Right cardiac atrium (tissue), 5 donors: Measurements from ENCODE around the gene HOMER2. TPM values are rescaled to one million over a fixed set of nuclear protein-coding genes. Genes with fewer than 3 reads are reported as not detected.

ENCODE experiments used
- ATAC-seq, 2 donors: fragments of 200-7000 bp; cut with Tn5 transposase; one replicate each; pipeline versions ENCODE4 v1.8.0 to v1.9.1; 2020; ENCODE audit warnings: moderate library complexity in 2 of 2, mild to moderate bottlenecking in 1 of 2
- DNase-seq, 3 donors: peaks; one replicate each; pipeline ENCODE4 v3.0.0-alpha.2; 2020
- H3K27ac ChIP-seq: one replicate; pipeline ENCODE4 v1.5.1; 2013; ENCODE audit warnings: mild to moderate bottlenecking, low read length, control low read depth, moderate library complexity
- H3K27me3 ChIP-seq: one replicate; pipeline ENCODE4 v1.6.1; 2013; ENCODE audit not compliant: control insufficient read depth, insufficient read depth
- H3K4me1 ChIP-seq: one replicate; pipeline ENCODE4 v1.6.1; 2013; ENCODE audit warnings: low read length; ENCODE audit not compliant: control insufficient read depth, insufficient read depth
- H3K4me3 ChIP-seq: one replicate; pipeline ENCODE4 v1.5.1; 2013; ENCODE audit warnings: low read length, control low read depth
- H3K9me3 ChIP-seq: one replicate; pipeline ENCODE4 v1.6.1; 2013; ENCODE audit warnings: low read length; ENCODE audit not compliant: control insufficient read depth
- WGBS: extraction: QIAGEN DNeasy Blood & Tissue Kit; methylation state at CpG from one replicate; pipeline ENCODE4 v1.1.7; 2013; 5-methylcytosine and 5-hydroxymethylcytosine counted together
- intact Hi-C, 4 donors: fragments of 100-400 bp; cut with DNase I; formaldehyde crosslinking; loops; one replicate each; pipeline versions ENCODE4 v1.11.0 to v1.14.0; 2022 to 2023
- polyA plus RNA-seq: library from polyadenylated mRNA; stranded (reverse); fragments of 200-250 nt; gene quantifications from one replicate; pipeline ENCODE4 v1.2.3, GENCODE V29; 2013
- total RNA-seq, 4 donors: library from RNA; stranded (reverse); fragmentation: NEBNext Ultra II Directional; extraction: Animal tissue kit (Norgen Biotek cat#: 25700); gene quantifications; one replicate each; pipeline ENCODE4 v1.2.1, GENCODE V29; 2021
- donor health status: healthy with polysubstance abuse.
- donor health status: DM: no; HTN: yes; CAD: no.
- donor health status: DM: no; HTN: no; CAD: no.
- donor health status: DM: no; HTN: yes; CAD: no; lungs with severe emphysema.
- donor health status: DM: yes; HTN: yes; CAD: no.

Gene HOMER2
- total and polyA plus RNA-seq, 5 donors: 12.1 to 24.4 (median 15.8) TPM

GRCh38 chr15:82911458-82911857 is 41.1 kb downstream of the HOMER2 start:
- DNase-seq: no peak
- H3K4me3 ChIP-seq: no peak overlapping the region
- intact Hi-C loops: no loop called here
- whole genome bisulfite sequencing: 87% methylated on average over 4 of the region's 4 CpGs
- H3K9me3 ChIP-seq: no peaks in the 10 kb centered on the region
- H3K27me3 ChIP-seq: no peaks in the 10 kb centered on the region
- no peak for ATAC-seq
- no peak overlapping the region for H3K27ac ChIP-seq
- no peaks in the 10 kb centered on the region for H3K4me1 ChIP-seq

GRCh38 chr15:82910721-82911120 is 41.8 kb downstream of the HOMER2 start:
- no peaks in the 10 kb centered on the region for H3K4me1 ChIP-seq
- no peak overlapping the region for H3K4me3 ChIP-seq
- H3K27ac ChIP-seq: no peak overlapping the region
- intact Hi-C loops: no loop called here
- no peak for DNase-seq
- no peaks in the 10 kb centered on the region for H3K9me3 ChIP-seq
- no peaks in the 10 kb centered on the region for H3K27me3 ChIP-seq
- 31% methylated on average over 4 of the region's 4 CpGs for WGBS
- ATAC-seq: no peak

- intact Hi-C loops: no loop called here
- no peaks in the 10 kb centered on the region for H3K4me1 ChIP-seq
- H3K9me3 ChIP-seq: no peaks in the 10 kb centered on the region
- DNase-seq (no peak), ATAC-seq (no peak)
- H3K4me3 ChIP-seq: no peak overlapping the region
- H3K27ac ChIP-seq: no peak overlapping the region
- H3K27me3 ChIP-seq: no peaks in the 10 kb centered on the region
- WGBS: 94% methylated on average over 6 of the region's 6 CpGs
Measured at GRCh38 chr15:82909080-82909815, 43.3 kb downstream of the HOMER2 start.

- no peaks in the 10 kb centered on the region for H3K27me3 ChIP-seq
- no peak for DNase-seq
- no peak for ATAC-seq
- H3K9me3 ChIP-seq: no peaks in the 10 kb centered on the region
- WGBS: 96% methylated on average over 1 of the region's 1 CpG
- no peak overlapping the region for H3K27ac ChIP-seq
- intact Hi-C loops: no loop called here
- no peaks in the 10 kb centered on the region for H3K4me1 ChIP-seq
- no peak overlapping the region for H3K4me3 ChIP-seq
Measured at GRCh38 chr15:82907350-82907749, 45.2 kb downstream of the HOMER2 start.

GRCh38 chr15:82904574-82904973 is 47.9 kb downstream of the HOMER2 start:
- intact Hi-C loops: no loop called here
- H3K27ac ChIP-seq: no peak overlapping the region
- DNase-seq (no peak), ATAC-seq (no peak)
- 80% methylated on average over 3 of the region's 3 CpGs for WGBS
- H3K9me3 ChIP-seq: no peaks in the 10 kb centered on the region
- no peak overlapping the region for H3K4me3 ChIP-seq
- no peaks in the 10 kb centered on the region for H3K27me3 ChIP-seq
- H3K4me1 ChIP-seq: no peaks in the 10 kb centered on the region

- WGBS: 96% methylated on average over 16 of the region's 16 CpGs
- ATAC-seq (no peak), DNase-seq (no peak)
- no peaks in the 10 kb centered on the region for H3K4me1 ChIP-seq
- no peaks in the 10 kb centered on the region for H3K27me3 ChIP-seq
- intact Hi-C loops: no loop called here
- H3K9me3 ChIP-seq: no peaks in the 10 kb centered on the region
- no peak overlapping the region for H3K4me3 ChIP-seq
- H3K27ac ChIP-seq: no peak overlapping the region
Measured at GRCh38 chr15:82903511-82903910, 49.0 kb downstream of the HOMER2 start.

- Histone ChIP-seq H3K4me3 (no peak overlapping the region), H3K27ac (no peak overlapping the region), H3K27me3 (no peaks in the 10 kb centered on the region), H3K9me3 (no peaks in the 10 kb centered on the region), H3K4me1 (no peaks in the 10 kb centered on the region)
- WGBS: 68% methylated on average over 6 of the region's 6 CpGs
- ATAC-seq (no peak), DNase-seq (no peak)
- intact Hi-C loops: no loop called here
Measured at GRCh38 chr15:82901114-82901805, 51.3 kb downstream of the HOMER2 start.

- Histone ChIP-seq H3K4me3 (no peak overlapping the region), H3K27me3 (no peaks in the 10 kb centered on the region), H3K4me1 (no peaks in the 10 kb centered on the region), H3K27ac (no peak overlapping the region), H3K9me3 (no peaks in the 10 kb centered on the region)
- intact Hi-C loops: no loop called here
- ATAC-seq (no peak), DNase-seq (no peak)
- WGBS: 38% methylated on average over 1 of the region's 1 CpG
Measured at GRCh38 chr15:82900511-82901060, 51.9 kb downstream of the HOMER2 start.

- intact Hi-C loops: no loop called here
- no peak for DNase-seq
- WGBS: 88% methylated on average over 2 of the region's 2 CpGs
- Histone ChIP-seq H3K4me1 (no peaks in the 10 kb centered on the region), H3K4me3 (no peak overlapping the region), H3K9me3 (no peaks in the 10 kb centered on the region), H3K27ac (no peak overlapping the region), H3K27me3 (no peaks in the 10 kb centered on the region)
- no peak for ATAC-seq
Measured at GRCh38 chr15:82898961-82899360, 53.6 kb downstream of the HOMER2 start.

- DNase-seq (no peak), ATAC-seq (no peak)
- WGBS: 92% methylated on average over 5 of the region's 5 CpGs
- Histone ChIP-seq H3K27ac (no peak overlapping the region), H3K4me3 (no peak overlapping the region), H3K27me3 (no peaks in the 10 kb centered on the region), H3K9me3 (no peaks in the 10 kb centered on the region), H3K4me1 (no peaks in the 10 kb centered on the region)
- intact Hi-C loops: no loop called here
Measured at GRCh38 chr15:82895983-82896382, 56.5 kb downstream of the HOMER2 start.

- Histone ChIP-seq H3K4me3 (no peak overlapping the region), H3K27me3 (no peaks in the 10 kb centered on the region), H3K4me1 (no peaks in the 10 kb centered on the region), H3K9me3 (no peaks in the 10 kb centered on the region), H3K27ac (no peak overlapping the region)
- WGBS: 41% methylated on average over 4 of the region's 4 CpGs
- DNase-seq (no peak), ATAC-seq (no peak)
- intact Hi-C loops: no loop called here
Measured at GRCh38 chr15:82894971-82895520, 57.5 kb downstream of the HOMER2 start.
